Osteoblast (primary cell): ENCODE results near the gene NOTO. TPM values are rescaled to one million over a fixed set of nuclear protein-coding genes. Genes with fewer than 3 reads are reported as not detected.

Experiments used
- DNase-seq: peaks from one replicate; pipeline ENCODE4 v3.0.0; 2011; ENCODE audit warnings: low spot score, mixed read lengths; ENCODE audit not compliant: insufficient read length; ENCODE audit errors: missing footprints
- H2AFZ ChIP-seq: 2 replicates; pipeline ENCODE4 v1.6.0; 2011; ENCODE audit warnings: mild to moderate bottlenecking, low read length
- H3K27ac ChIP-seq: 2 replicates; pipeline ENCODE4 v1.5.1; 2011; ENCODE audit warnings: mild to moderate bottlenecking, low read depth, low read length, moderate library complexity
- H3K27me3 ChIP-seq: 2 replicates; pipeline ENCODE4 v1.6.0; 2012; ENCODE audit warnings: mild to moderate bottlenecking, control low read depth, inconsistent platforms, low read length, moderate library complexity; ENCODE audit not compliant: insufficient read depth
- H3K36me3 ChIP-seq: 2 replicates; pipeline ENCODE4 v1.5.1; 2011; ENCODE audit warnings: mild to moderate bottlenecking, low read length, control low read depth, moderate library complexity; ENCODE audit not compliant: insufficient read depth
- H3K4me1 ChIP-seq: 2 replicates; pipeline ENCODE4 v1.5.1; 2011; ENCODE audit warnings: mild to moderate bottlenecking, low read length, control low read depth, moderate library complexity; ENCODE audit not compliant: insufficient read depth
- H3K4me2 ChIP-seq: 2 replicates; pipeline ENCODE4 v1.6.0; 2011; ENCODE audit warnings: mild to moderate bottlenecking, low read length; ENCODE audit not compliant: insufficient read depth
- H3K4me3 ChIP-seq: fragments of 200-600 bp; sonication (generic); 3 replicates; pipeline ENCODE4 v1.5.1; 2012; ENCODE audit warnings: mild to moderate bottlenecking, low read length, inconsistent platforms; ENCODE audit not compliant: insufficient read depth
- H3K79me2 ChIP-seq: 2 replicates; pipeline ENCODE4 v1.6.0; 2012; ENCODE audit warnings: mild to moderate bottlenecking, low read length, control low read depth, inconsistent platforms; ENCODE audit not compliant: insufficient read depth
- H3K9me3 ChIP-seq: 2 replicates; pipeline ENCODE4 v1.5.1; 2011; ENCODE audit warnings: low read depth, low read length, control low read depth
- H4K20me1 ChIP-seq: 2 replicates; pipeline ENCODE4 v1.6.0; 2012; ENCODE audit warnings: mild to moderate bottlenecking, low read length, control low read depth; ENCODE audit not compliant: insufficient read depth
- total RNA-seq: library from RNA; depleted of rRNA; stranded (reverse); fragments of >200 nt; gene quantifications from 2 replicates; pipeline ENCODE4 v1.2.3, GENCODE V29; 2012
- TF ChIP-seq, protein P1 (sequence below): IDR thresholded peaks from 2 replicates; pipeline ENCODE4 v1.5.1; 2011; ENCODE audit warnings: mild to moderate bottlenecking, low read depth, low read length, moderate library complexity; ENCODE audit errors: extremely low read depth

NOTO gene
- total RNA-seq, 1 donor = not detected

DNA sequence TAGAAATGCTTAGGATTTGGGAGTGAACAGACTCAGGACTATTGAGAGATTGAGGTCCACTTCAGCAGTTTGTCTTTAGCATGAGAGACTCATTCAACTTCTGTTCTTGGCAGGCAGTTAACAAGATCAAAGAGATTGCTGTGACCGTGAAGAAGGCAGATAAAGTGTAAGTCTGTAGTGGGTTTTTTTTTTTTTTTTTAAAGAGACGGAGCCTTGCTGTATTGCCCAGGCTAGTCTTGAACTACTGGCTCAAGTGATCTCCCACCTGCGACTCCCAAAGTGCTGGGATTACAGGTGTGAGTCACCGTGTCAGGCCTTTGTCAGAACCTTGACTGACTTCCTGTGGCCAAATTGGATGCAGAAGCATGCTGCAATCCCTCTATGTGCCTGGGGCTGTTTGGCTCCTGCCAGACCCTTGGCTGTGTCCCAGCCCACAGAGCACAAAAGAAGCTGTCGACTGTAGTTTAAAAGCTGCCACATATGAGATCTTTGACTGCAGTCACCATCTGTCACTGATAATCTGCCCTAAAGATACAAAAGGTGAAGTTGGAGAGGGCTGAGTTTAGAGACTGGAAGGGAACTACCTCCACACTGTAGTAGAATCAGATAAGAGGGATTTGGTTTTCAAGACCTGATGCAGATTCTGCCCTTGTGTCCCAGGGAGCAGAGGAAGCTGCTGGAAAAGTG, 41.7 kb downstream of the NOTO start:
- Histone ChIP-seq H4K20me1 (peaks cover 53% of the 10 kb centered on the region), H3K36me3 (peaks cover 82% of the 10 kb centered on the region), H3K4me1 (peaks cover 12% of the 10 kb centered on the region), H3K79me2 (peaks cover 67% of the 10 kb centered on the region), H3K9me3 (no peaks in the 10 kb centered on the region), H3K4me3 (no peak overlapping the region), H3K27me3 (no peaks in the 10 kb centered on the region), H3K4me2 (no peak overlapping the region), H3K27ac (no peak overlapping the region), H2AFZ (no peak overlapping the region)
- DNase-seq = no peak
- TF ChIP-seq, protein P1, sequence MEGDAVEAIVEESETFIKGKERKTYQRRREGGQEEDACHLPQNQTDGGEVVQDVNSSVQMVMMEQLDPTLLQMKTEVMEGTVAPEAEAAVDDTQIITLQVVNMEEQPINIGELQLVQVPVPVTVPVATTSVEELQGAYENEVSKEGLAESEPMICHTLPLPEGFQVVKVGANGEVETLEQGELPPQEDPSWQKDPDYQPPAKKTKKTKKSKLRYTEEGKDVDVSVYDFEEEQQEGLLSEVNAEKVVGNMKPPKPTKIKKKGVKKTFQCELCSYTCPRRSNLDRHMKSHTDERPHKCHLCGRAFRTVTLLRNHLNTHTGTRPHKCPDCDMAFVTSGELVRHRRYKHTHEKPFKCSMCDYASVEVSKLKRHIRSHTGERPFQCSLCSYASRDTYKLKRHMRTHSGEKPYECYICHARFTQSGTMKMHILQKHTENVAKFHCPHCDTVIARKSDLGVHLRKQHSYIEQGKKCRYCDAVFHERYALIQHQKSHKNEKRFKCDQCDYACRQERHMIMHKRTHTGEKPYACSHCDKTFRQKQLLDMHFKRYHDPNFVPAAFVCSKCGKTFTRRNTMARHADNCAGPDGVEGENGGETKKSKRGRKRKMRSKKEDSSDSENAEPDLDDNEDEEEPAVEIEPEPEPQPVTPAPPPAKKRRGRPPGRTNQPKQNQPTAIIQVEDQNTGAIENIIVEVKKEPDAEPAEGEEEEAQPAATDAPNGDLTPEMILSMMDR = no peak

DNA sequence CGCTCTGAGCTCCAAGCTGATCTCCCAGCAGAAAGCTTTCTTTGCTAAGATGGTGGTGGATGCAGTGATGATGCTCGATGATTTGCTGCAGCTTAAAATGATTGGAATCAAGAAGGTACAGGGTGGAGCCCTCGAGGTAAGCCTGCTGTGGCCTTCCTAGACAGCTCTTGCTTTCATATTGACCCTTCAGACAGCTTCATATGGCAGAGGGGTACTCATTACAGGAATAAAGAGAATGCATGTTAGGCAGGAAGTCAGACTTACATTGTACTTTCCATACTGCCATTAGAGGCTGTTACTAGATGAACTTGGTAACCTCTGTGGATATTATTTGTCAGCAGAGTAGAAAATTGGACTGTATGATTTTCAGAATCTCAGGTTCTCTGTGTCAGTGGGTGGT, 42.2 kb downstream of the NOTO start:
- no peaks in the 10 kb centered on the region for H3K9me3 ChIP-seq
- peaks cover 6% of the 10 kb centered on the region for H3K4me1 ChIP-seq
- H4K20me1 ChIP-seq = peaks cover 48% of the 10 kb centered on the region
- no peak for DNase-seq
- no peak overlapping the region for H3K4me3 ChIP-seq
- no peaks in the 10 kb centered on the region for H3K27me3 ChIP-seq
- TF ChIP-seq, protein P1 = no peak
- peaks cover 87% of the 10 kb centered on the region for H3K36me3 ChIP-seq
- no peak overlapping the region for H3K4me2 ChIP-seq
- H3K27ac ChIP-seq = no peak overlapping the region
- peaks cover 61% of the 10 kb centered on the region for H3K79me2 ChIP-seq
- no peak overlapping the region for H2AFZ ChIP-seq

DNA sequence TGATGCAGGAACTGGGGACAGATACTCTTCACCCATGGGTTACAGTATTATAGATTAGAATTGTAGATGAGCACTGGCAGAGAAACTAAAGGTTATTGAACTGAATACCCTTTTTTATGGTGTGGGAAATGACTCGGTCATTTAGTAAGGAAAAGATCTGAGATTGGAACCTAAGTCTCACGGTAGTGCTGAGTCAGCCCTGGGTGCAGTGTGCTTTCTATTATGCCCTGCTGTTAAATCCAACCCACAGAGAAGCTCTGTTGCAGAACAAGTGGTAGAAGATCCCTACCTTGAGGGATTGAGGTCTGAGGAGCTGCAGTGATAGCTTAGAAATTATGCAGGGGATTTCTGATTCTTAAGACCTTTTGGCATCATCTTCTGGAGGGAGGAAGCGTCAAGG, 44.5 kb downstream of the NOTO start:
- H3K4me1 ChIP-seq = no peaks in the 10 kb centered on the region
- no peak for DNase-seq
- H3K27me3 ChIP-seq = no peaks in the 10 kb centered on the region
- H3K4me2 ChIP-seq = no peak overlapping the region
- H3K4me3 ChIP-seq = no peak overlapping the region
- no peak overlapping the region for H2AFZ ChIP-seq
- H4K20me1 ChIP-seq = peaks cover 37% of the 10 kb centered on the region
- H3K79me2 ChIP-seq = peaks cover 41% of the 10 kb centered on the region
- TF ChIP-seq, protein P1 = no peak
- no peak overlapping the region for H3K27ac ChIP-seq
- H3K36me3 ChIP-seq = peaks cover 87% of the 10 kb centered on the region
- no peaks in the 10 kb centered on the region for H3K9me3 ChIP-seq

DNA sequence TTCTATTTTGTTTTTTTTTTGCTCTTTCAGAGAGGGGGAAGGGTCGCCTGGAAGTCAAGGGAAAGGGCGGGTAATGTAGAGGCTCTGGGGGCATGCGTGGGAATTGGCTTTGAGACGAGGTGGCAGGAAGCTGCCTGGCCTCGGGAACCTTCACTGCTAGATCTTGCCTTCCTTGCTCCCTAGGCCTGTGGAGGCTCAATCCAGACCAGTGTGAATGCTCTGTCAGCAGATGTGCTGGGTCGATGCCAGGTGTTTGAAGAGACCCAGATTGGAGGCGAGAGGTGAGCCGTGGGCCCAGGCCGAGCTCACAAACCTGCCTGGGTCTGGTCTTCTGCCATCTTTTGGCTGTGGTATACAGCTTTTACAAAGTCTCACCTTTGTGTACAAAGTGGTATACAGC, 47.3 kb downstream of the NOTO start:
- H3K27me3 ChIP-seq = no peaks in the 10 kb centered on the region
- H3K79me2 ChIP-seq = peaks cover 20% of the 10 kb centered on the region
- H2AFZ ChIP-seq = no peak overlapping the region
- H3K27ac ChIP-seq = no peak overlapping the region
- no peaks in the 10 kb centered on the region for H3K9me3 ChIP-seq
- no peak overlapping the region for H3K4me2 ChIP-seq
- peak; percentile 42 for DNase-seq
- peaks cover 91% of the 10 kb centered on the region for H3K36me3 ChIP-seq
- H3K4me3 ChIP-seq = no peak overlapping the region
- no peaks in the 10 kb centered on the region for H3K4me1 ChIP-seq
- TF ChIP-seq, protein P1 = no peak
- H4K20me1 ChIP-seq = peaks cover 43% of the 10 kb centered on the region
